ENCODE data around the gene RTP5.

- TF ChIP-seq CTCF (IDR thresholded peaks at IDR 0.05): no peak
- TF ChIP-seq MXI1 (IDR thresholded peaks at IDR 0.05; ENCODE audit: low read depth, low read length): no peak
These were observed 25.3 kb downstream of the RTP5 start for GRCh38 chr2:241894681-241895426.
